ENCODE measurements around the gene GAD2.

DNA sequence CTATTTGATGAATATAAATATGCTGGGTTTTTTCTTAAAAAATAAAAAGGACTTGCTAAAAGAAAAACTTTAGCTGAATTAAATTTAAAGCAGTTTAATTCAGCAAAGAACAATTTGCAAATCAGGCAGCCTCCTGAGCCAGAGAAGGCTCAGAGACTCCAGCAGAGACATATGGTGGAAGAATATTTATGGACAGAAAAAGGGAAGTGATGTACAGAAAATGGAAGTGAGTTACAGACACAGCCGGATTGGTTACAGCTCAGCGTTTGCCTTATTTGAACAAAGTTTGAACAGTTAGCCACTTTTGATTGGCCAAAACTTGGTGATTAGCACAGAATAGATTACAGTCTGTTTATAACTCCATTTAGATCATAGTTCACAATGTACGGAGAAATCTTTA is 110.3 kb downstream of the GAD2 start:
- TF ChIP-seq POLR2A (IDR thresholded peaks at IDR 0.05; ENCODE audit: low read length) (no peak), GATA1 (IDR thresholded peaks at IDR 0.05; ENCODE audit: low read depth, low read length) (no peak)

Measured in erythroblast (primary cell).